Right cardiac atrium (tissue), 5 donors: ENCODE data around the gene SHC2. TPM values are rescaled to one million over a fixed set of nuclear protein-coding genes. Genes with fewer than 3 reads are reported as not detected.
"Not testable (repeated sequence)": the region's sequence is repeated elsewhere in the genome, so short reads cannot be mapped to it uniquely, and the experiment has no call there.

Experiments
- ATAC-seq, 2 donors: fragments of 200-7000 bp; cut with Tn5 transposase; one replicate each; pipeline versions ENCODE4 v1.8.0 to v1.9.1; 2020; ENCODE audit warnings: moderate library complexity in 2 of 2, mild to moderate bottlenecking in 1 of 2
- DNase-seq, 3 donors: peaks; one replicate each; pipeline ENCODE4 v3.0.0-alpha.2; 2020
- H3K27ac ChIP-seq: one replicate; pipeline ENCODE4 v1.5.1; 2013; ENCODE audit warnings: mild to moderate bottlenecking, low read length, control low read depth, moderate library complexity
- H3K27me3 ChIP-seq: one replicate; pipeline ENCODE4 v1.6.1; 2013; ENCODE audit not compliant: control insufficient read depth, insufficient read depth
- H3K4me1 ChIP-seq: one replicate; pipeline ENCODE4 v1.6.1; 2013; ENCODE audit warnings: low read length; ENCODE audit not compliant: control insufficient read depth, insufficient read depth
- H3K4me3 ChIP-seq: one replicate; pipeline ENCODE4 v1.5.1; 2013; ENCODE audit warnings: low read length, control low read depth
- H3K9me3 ChIP-seq: one replicate; pipeline ENCODE4 v1.6.1; 2013; ENCODE audit warnings: low read length; ENCODE audit not compliant: control insufficient read depth
- WGBS: extraction: QIAGEN DNeasy Blood & Tissue Kit; methylation state at CpG from one replicate; pipeline ENCODE4 v1.1.7; 2013; 5-methylcytosine and 5-hydroxymethylcytosine counted together
- intact Hi-C, 4 donors: fragments of 100-400 bp; cut with DNase I; formaldehyde crosslinking; loops; one replicate each; pipeline versions ENCODE4 v1.11.0 to v1.14.0; 2022 to 2023
- polyA plus RNA-seq: library from polyadenylated mRNA; stranded (reverse); fragments of 200-250 nt; gene quantifications from one replicate; pipeline ENCODE4 v1.2.3, GENCODE V29; 2013
- total RNA-seq, 4 donors: library from RNA; stranded (reverse); fragmentation: NEBNext Ultra II Directional; extraction: Animal tissue kit (Norgen Biotek cat#: 25700); gene quantifications; one replicate each; pipeline ENCODE4 v1.2.1, GENCODE V29; 2021
- donor health status: healthy with polysubstance abuse.
- donor health status: DM: no; HTN: yes; CAD: no.
- donor health status: DM: no; HTN: no; CAD: no.
- donor health status: DM: no; HTN: yes; CAD: no; lungs with severe emphysema.
- donor health status: DM: yes; HTN: yes; CAD: no.

Gene SHC2
- total and polyA plus RNA-seq, 5 donors = 14.3 to 21.0 (median 17.7) TPM

GRCh38 chr19:383040-383439, 77.8 kb downstream of the SHC2 start:
- H3K9me3 ChIP-seq = no peaks in the 10 kb centered on the region
- no peaks in the 10 kb centered on the region for H3K27me3 ChIP-seq
- H3K4me1 ChIP-seq = no peaks in the 10 kb centered on the region
- H3K27ac ChIP-seq = no peak overlapping the region
- intact Hi-C loops = no loop called here
- no peak for ATAC-seq
- WGBS = 84% methylated on average over 19 of the region's 19 CpGs
- no peak for DNase-seq
- no peak overlapping the region for H3K4me3 ChIP-seq

- H3K9me3 ChIP-seq, DNase-seq, intact Hi-C loops, H3K4me3 ChIP-seq, ATAC-seq, H3K4me1 ChIP-seq, H3K27me3 ChIP-seq, H3K27ac ChIP-seq: not testable (repeated sequence)
- 69% methylated on average over 8 of the region's 9 CpGs for WGBS
These were observed 78.3 kb downstream of the SHC2 start for GRCh38 chr19:382578-382977.

GRCh38 chr19:381901-382300, 78.9 kb downstream of the SHC2 start:
- H3K9me3 ChIP-seq, H3K4me1 ChIP-seq, H3K4me3 ChIP-seq, H3K27ac ChIP-seq, ATAC-seq, H3K27me3 ChIP-seq, DNase-seq, intact Hi-C loops: not testable (repeated sequence)
- 74% methylated on average over 11 of the region's 11 CpGs for WGBS

GRCh38 chr19:380618-381219, 80.1 kb downstream of the SHC2 start:
- H3K4me1 ChIP-seq, ATAC-seq, intact Hi-C loops, H3K27me3 ChIP-seq, H3K9me3 ChIP-seq, H3K4me3 ChIP-seq, H3K27ac ChIP-seq, DNase-seq: not testable (repeated sequence)
- 67% methylated on average over 14 of the region's 17 CpGs for WGBS

GRCh38 chr19:379796-380195, 81.0 kb downstream of the SHC2 start:
- H3K27me3 ChIP-seq = no peaks in the 10 kb centered on the region
- H3K9me3 ChIP-seq = no peaks in the 10 kb centered on the region
- intact Hi-C loops = no loop called here
- H3K4me3 ChIP-seq = no peak overlapping the region
- no peaks in the 10 kb centered on the region for H3K4me1 ChIP-seq
- WGBS = 91% methylated on average over 16 of the region's 16 CpGs
- no peak overlapping the region for H3K27ac ChIP-seq
- ATAC-seq (no peak), DNase-seq (no peak)

GRCh38 chr19:378706-379105, 82.1 kb downstream of the SHC2 start:
- 87% methylated on average over 14 of the region's 14 CpGs for WGBS
- no peak overlapping the region for H3K27ac ChIP-seq
- no peak for ATAC-seq
- no peaks in the 10 kb centered on the region for H3K27me3 ChIP-seq
- DNase-seq = no peak
- no peak overlapping the region for H3K4me3 ChIP-seq
- intact Hi-C loops = no loop called here
- H3K4me1 ChIP-seq = no peaks in the 10 kb centered on the region
- no peaks in the 10 kb centered on the region for H3K9me3 ChIP-seq

- H3K9me3 ChIP-seq = no peaks in the 10 kb centered on the region
- DNase-seq (no peak), ATAC-seq (no peak)
- no peaks in the 10 kb centered on the region for H3K27me3 ChIP-seq
- no peak overlapping the region for H3K27ac ChIP-seq
- H3K4me1 ChIP-seq = no peaks in the 10 kb centered on the region
- H3K4me3 ChIP-seq = no peak overlapping the region
- 70% methylated on average over 38 of the region's 38 CpGs for WGBS
- intact Hi-C loops = no loop called here
These were observed 82.8 kb downstream of the SHC2 start for GRCh38 chr19:377801-378581.

- 95% methylated on average over 8 of the region's 8 CpGs for WGBS
- DNase-seq (no peak), ATAC-seq (no peak)
- no peaks in the 10 kb centered on the region for H3K27me3 ChIP-seq
- H3K4me1 ChIP-seq = no peaks in the 10 kb centered on the region
- intact Hi-C loops = no loop called here
- no peaks in the 10 kb centered on the region for H3K9me3 ChIP-seq
- no peak overlapping the region for H3K27ac ChIP-seq
- H3K4me3 ChIP-seq = no peak overlapping the region
These were observed 84.7 kb downstream of the SHC2 start for GRCh38 chr19:376111-376470.

- no peaks in the 10 kb centered on the region for H3K4me1 ChIP-seq
- 82% methylated on average over 43 of the region's 43 CpGs for WGBS
- H3K9me3 ChIP-seq = no peaks in the 10 kb centered on the region
- no peak overlapping the region for H3K27ac ChIP-seq
- DNase-seq (no peak), ATAC-seq (no peak)
- intact Hi-C loops = no loop called here
- no peak overlapping the region for H3K4me3 ChIP-seq
- H3K27me3 ChIP-seq = no peaks in the 10 kb centered on the region
These were observed 85.3 kb downstream of the SHC2 start for GRCh38 chr19:375395-376110.

GRCh38 chr19:374886-375235, 86.0 kb downstream of the SHC2 start:
- Histone ChIP-seq H3K4me1 (no peaks in the 10 kb centered on the region), H3K9me3 (no peaks in the 10 kb centered on the region), H3K27me3 (no peaks in the 10 kb centered on the region), H3K4me3 (no peak overlapping the region), H3K27ac (no peak overlapping the region)
- DNase-seq = no peak
- intact Hi-C loops = no loop called here
- no peak for ATAC-seq
- WGBS = 74% methylated on average over 17 of the region's 17 CpGs

GRCh38 chr19:374183-374885, 86.5 kb downstream of the SHC2 start:
- ATAC-seq = no peak

More at GRCh38 chr19:374183-374885, 86.5 kb downstream of the SHC2 start:
- no peak for DNase-seq
- Histone ChIP-seq H3K27me3 (no peaks in the 10 kb centered on the region), H3K27ac (no peak overlapping the region), H3K4me1 (no peaks in the 10 kb centered on the region), H3K9me3 (no peaks in the 10 kb centered on the region), H3K4me3 (no peak overlapping the region)
- 71% methylated on average over 23 of the region's 23 CpGs for WGBS
- intact Hi-C loops = no loop called here
